KMS-11 (cell line): ENCODE measurements around the gene HSPA1B.
"Not testable (repeated sequence)": the region's sequence is repeated elsewhere in the genome, so short reads cannot be mapped to it uniquely, and the experiment has no call there.

Source experiments
- H2AFZ ChIP-seq: fragments of 200-600 bp; sonication (generic); 2 replicates; pipeline ENCODE4 v1.6.1; 2016; ENCODE audit warnings: antibody characterized with exemption, mixed run types, low read depth
- H3K27ac ChIP-seq: fragments of 200-600 bp; sonication (generic); 2 replicates; pipeline ENCODE4 v1.6.1; 2016; ENCODE audit warnings: mild to moderate bottlenecking, mixed run types
- H3K27me3 ChIP-seq: fragments of 200-600 bp; sonication (generic); 2 replicates; pipeline ENCODE4 v1.6.1; 2017; ENCODE audit warnings: mild to moderate bottlenecking, low read depth, mixed run types, moderate library complexity; ENCODE audit not compliant: insufficient read depth
- H3K36me3 ChIP-seq: fragments of 200-600 bp; sonication (generic); 2 replicates; pipeline ENCODE4 v1.6.1; 2017; ENCODE audit warnings: mild to moderate bottlenecking, mixed run types; ENCODE audit not compliant: insufficient read depth
- H3K4me1 ChIP-seq: fragments of 200-600 bp; sonication (generic); 2 replicates; pipeline ENCODE4 v1.6.1; 2016; ENCODE audit warnings: mild to moderate bottlenecking, low read depth, mixed run types; ENCODE audit not compliant: poor library complexity, severe bottlenecking
- H3K4me2 ChIP-seq: fragments of 200-600 bp; sonication (generic); 2 replicates; pipeline ENCODE4 v1.7.0; 2016; ENCODE audit warnings: mild to moderate bottlenecking, mixed run types
- H3K4me3 ChIP-seq: fragments of 200-600 bp; sonication (generic); IDR thresholded peaks from 2 replicates; pipeline ENCODE4 v1.6.1; 2017; ENCODE audit warnings: low read depth, low read length, mixed read lengths; ENCODE audit not compliant: insufficient read depth
- H3K79me2 ChIP-seq: fragments of 200-600 bp; sonication (generic); 2 replicates; pipeline ENCODE4 v1.6.1; 2016; ENCODE audit warnings: low read depth, mixed run types; ENCODE audit not compliant: insufficient read depth
- H3K9ac ChIP-seq: fragments of 200-600 bp; sonication (generic); 2 replicates; pipeline ENCODE4 v1.6.1; 2016; ENCODE audit warnings: mild to moderate bottlenecking, mixed run types
- H4K20me1 ChIP-seq: fragments of 200-600 bp; sonication (generic); 2 replicates; pipeline ENCODE4 v1.6.1; 2016; ENCODE audit warnings: mild to moderate bottlenecking, mixed run types; ENCODE audit not compliant: insufficient read depth
- CTCF ChIP-seq: fragments of 200-600 bp; sonication (generic); conservative IDR thresholded peaks from 2 replicates; pipeline ENCODE4 v1.6.1; 2017; ENCODE audit warnings: low read depth, mild to moderate bottlenecking, antibody characterized with exemption, low read length, moderate library complexity, mixed read lengths

HSPA1B gene

GRCh38 chr6:31838968-31839367 lies 11.4 kb downstream of the HSPA1B start:
- Histone ChIP-seq H3K4me1 (peaks cover 50% of the 10 kb centered on the region), H3K79me2 (peaks cover 46% of the 10 kb centered on the region), H3K36me3 (peaks cover 28% of the 10 kb centered on the region; the same call in 1 of the 2 replicates), H4K20me1 (peaks cover 34% of the 10 kb centered on the region), H3K27me3 (no peaks in the 10 kb centered on the region), H3K4me2 (peak overlapping the region; percentile 100; the same call in 1 of the 2 replicates), H3K4me3 (no peak overlapping the region), H3K9ac (no peak overlapping the region), H2AFZ (no peak overlapping the region), H3K27ac (no peak overlapping the region; the same call in 1 of the 2 replicates)
- no peak for TF ChIP-seq CTCF

- Histone ChIP-seq H3K36me3 (peaks cover 28% of the 10 kb centered on the region; the same call in 1 of the 2 replicates), H3K79me2 (peaks cover 38% of the 10 kb centered on the region), H3K27ac (peak overlapping the region; percentile 15; the same call in 1 of the 2 replicates), H4K20me1 (peaks cover 34% of the 10 kb centered on the region), H3K4me1 (peaks cover 46% of the 10 kb centered on the region)
- H3K4me3 ChIP-seq, H3K4me2 ChIP-seq, H3K9ac ChIP-seq, H3K27me3 ChIP-seq, H2AFZ ChIP-seq: not testable (repeated sequence)
Observed at GRCh38 chr6:31839779-31840126, 12.2 kb downstream of the HSPA1B start.

GRCh38 chr6:31842053-31842452 lies 14.5 kb downstream of the HSPA1B start:
- H3K79me2 ChIP-seq, result peaks cover 15% of the 10 kb centered on the region
- H3K27ac ChIP-seq, result no peak overlapping the region
- H3K4me2 ChIP-seq, result no peak overlapping the region
- H3K36me3 ChIP-seq, result peaks cover 11% of the 10 kb centered on the region; the same call in 1 of the 2 replicates
- TF ChIP-seq CTCF, result no peak
- H3K9ac ChIP-seq, result no peak overlapping the region
- H2AFZ ChIP-seq, result no peak overlapping the region
- peaks cover 27% of the 10 kb centered on the region for H4K20me1 ChIP-seq
- peaks cover 41% of the 10 kb centered on the region for H3K4me1 ChIP-seq
- no peaks in the 10 kb centered on the region for H3K27me3 ChIP-seq
- no peak overlapping the region for H3K4me3 ChIP-seq

GRCh38 chr6:31844507-31844906 lies 17.0 kb downstream of the HSPA1B start:
- Histone ChIP-seq H3K27ac (no peak overlapping the region), H3K4me3 (no peak overlapping the region), H3K36me3 (no peaks in the 10 kb centered on the region; the same call in 1 of the 2 replicates), H4K20me1 (0 out of 2 replicates have a peak, but pooled peaks cover 3% of the 10 kb centered on the region), H2AFZ (no peak overlapping the region), H3K27me3 (no peaks in the 10 kb centered on the region), H3K4me1 (peaks cover 18% of the 10 kb centered on the region), H3K9ac (no peak overlapping the region), H3K79me2 (no peaks in the 10 kb centered on the region; the same call in 1 of the 2 replicates), H3K4me2 (no peak overlapping the region)
- TF ChIP-seq CTCF, result no peak

GRCh38 chr6:31847276-31847978 lies 19.9 kb downstream of the HSPA1B start:
- H3K4me3 ChIP-seq, result no peak overlapping the region
- H3K9ac ChIP-seq, result no peak overlapping the region
- H3K27me3 ChIP-seq, result no peaks in the 10 kb centered on the region
- no peak overlapping the region for H3K4me2 ChIP-seq
- no peak for TF ChIP-seq CTCF
- H3K27ac ChIP-seq, result no peak overlapping the region
- no peaks in the 10 kb centered on the region for H3K79me2 ChIP-seq
- no peaks in the 10 kb centered on the region for H3K4me1 ChIP-seq
- H4K20me1 ChIP-seq, result no peaks in the 10 kb centered on the region
- no peaks in the 10 kb centered on the region for H3K36me3 ChIP-seq
- H2AFZ ChIP-seq, result no peak overlapping the region
